Peyer's patch (tissue), 4 donors: ENCODE data around the gene EPC1.

Experiments used
- CTCF ChIP-seq, 6 experiments: fragments of 450-650 bp in 4 of 6; fragments of 200-600 bp in 2 of 6; sonication (generic) in 1 of 6; IDR thresholded peaks; one replicate each; pipeline ENCODE4 v1.5.1; 2017 to 2019; ENCODE audit warnings: antibody characterized with exemption in 6 of 6, mild to moderate bottlenecking in 3 of 6, moderate library complexity in 1 of 6
- POLR2A ChIP-seq, 2 donors: fragments of 450-650 bp; IDR thresholded peaks; one replicate each; pipeline ENCODE4 v1.5.1; 2017; ENCODE audit warnings: antibody characterized with exemption in 2 of 2, mild to moderate bottlenecking in 2 of 2, moderate library complexity in 2 of 2

- TF ChIP-seq CTCF (IDR thresholded peaks at IDR 0.05) (no peak), POLR2A (IDR thresholded peaks at IDR 0.05) (no peak)
These were observed 117.8 kb downstream of the EPC1 start for GRCh38 chr10:32229170-32229569.
